ENCODE results near the gene TM4SF20.

DNA sequence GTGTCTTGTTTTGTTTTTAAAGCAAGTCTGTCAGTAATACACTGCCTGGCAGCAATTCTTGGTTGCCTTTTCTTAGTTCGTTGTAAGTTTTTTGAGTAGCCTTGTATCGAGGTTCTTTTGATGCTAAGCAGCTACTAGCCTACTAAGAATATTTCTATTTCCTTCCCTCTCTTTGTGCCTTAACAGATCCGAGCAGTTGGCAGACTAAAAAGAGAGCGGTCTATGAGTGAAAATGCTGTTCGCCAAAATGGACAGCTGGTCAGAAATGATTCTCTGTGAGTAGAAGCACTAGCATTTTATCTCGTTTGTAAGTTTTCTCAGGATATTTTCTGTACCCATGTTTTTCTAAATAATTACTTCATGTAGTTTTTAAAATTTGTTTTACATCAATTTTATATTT is 39.0 kb downstream of the TM4SF20 start:
- TF ChIP-seq CTCF (IDR thresholded peaks at IDR 0.05) (no peak), POLR2A (IDR thresholded peaks at IDR 0.05) (no peak)
